Lower leg skin (tissue), 4 donors: ENCODE results near the gene C16orf78. TPM values are rescaled to one million over a fixed set of nuclear protein-coding genes. Genes with fewer than 3 reads are reported as not detected.

ENCODE experiments used
- DNase-seq, 2 donors: peaks; one replicate each; pipeline ENCODE4 v3.0.0-alpha.2; 2019; ENCODE audit warnings: low spot score in 2 of 2
- H3K4me3 ChIP-seq: fragments of 200-600 bp; sonication (generic); 2 replicates; pipeline ENCODE4 v1.5.1; 2017; ENCODE audit warnings: mild to moderate bottlenecking, low read depth; ENCODE audit not compliant: poor library complexity, severe bottlenecking
- POLR2A ChIP-seq, 2 donors: fragments of 450-650 bp; IDR thresholded peaks; one replicate each; pipeline ENCODE4 v1.6.1; 2016 to 2017; ENCODE audit warnings: antibody characterized with exemption in 2 of 2, mild to moderate bottlenecking in 1 of 2, moderate library complexity in 1 of 2
- WGBS, 2 donors: methylation state at CpG; one replicate each; pipeline ENCODE4 v1.1.5; 2018; 5-methylcytosine and 5-hydroxymethylcytosine counted together
- intact Hi-C: fragments of 100-400 bp; cut with DNase I; formaldehyde crosslinking; loops from one replicate; pipeline ENCODE4 v1.15.0; 2023; ENCODE audit warnings: low total_unique reads
- total RNA-seq, 4 donors: library from RNA; depleted of rRNA; stranded (reverse); fragments of >200 nt; gene quantifications; one replicate each; pipeline ENCODE4 v1.1.0, GENCODE V29; 2016
- TF ChIP-seq, protein P1 (sequence below), 3 donors: fragments of 450-650 bp; IDR thresholded peaks; one replicate each; pipeline ENCODE4 v1.5.1; 2016; ENCODE audit warnings: antibody characterized with exemption in 3 of 3, mild to moderate bottlenecking in 3 of 3, moderate library complexity in 2 of 3

Gene C16orf78
- total RNA-seq, 4 donors from 2014 or later, result not detected

DNA sequence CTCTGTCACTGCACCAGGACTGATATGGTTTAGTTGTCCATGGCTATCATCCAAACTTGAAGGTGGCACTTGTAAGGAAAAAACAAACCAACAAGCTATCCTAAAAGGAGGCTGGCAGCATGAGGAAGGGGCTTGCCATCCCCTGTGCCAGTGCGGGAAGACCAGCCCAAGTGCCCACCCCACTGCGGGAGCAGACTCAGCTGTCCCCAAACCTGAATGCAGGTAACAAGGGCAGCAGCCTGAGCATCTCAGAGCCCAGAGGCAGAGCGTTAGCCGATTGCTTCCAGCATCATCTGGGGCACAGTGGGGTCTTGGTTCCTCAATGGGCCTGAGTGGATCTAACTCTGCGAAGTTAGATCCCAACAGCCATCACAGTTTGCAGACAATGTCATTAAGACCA is 29.2 kb upstream of the C16orf78 start:
- WGBS, 2 donors, result 81 to 85% methylated on average over 5 of the region's 5 CpGs
- H3K4me3 ChIP-seq, result no peak overlapping the region
- no peak for TF ChIP-seq POLR2A (IDR thresholded peaks at IDR 0.05)
- TF ChIP-seq, protein P1, sequence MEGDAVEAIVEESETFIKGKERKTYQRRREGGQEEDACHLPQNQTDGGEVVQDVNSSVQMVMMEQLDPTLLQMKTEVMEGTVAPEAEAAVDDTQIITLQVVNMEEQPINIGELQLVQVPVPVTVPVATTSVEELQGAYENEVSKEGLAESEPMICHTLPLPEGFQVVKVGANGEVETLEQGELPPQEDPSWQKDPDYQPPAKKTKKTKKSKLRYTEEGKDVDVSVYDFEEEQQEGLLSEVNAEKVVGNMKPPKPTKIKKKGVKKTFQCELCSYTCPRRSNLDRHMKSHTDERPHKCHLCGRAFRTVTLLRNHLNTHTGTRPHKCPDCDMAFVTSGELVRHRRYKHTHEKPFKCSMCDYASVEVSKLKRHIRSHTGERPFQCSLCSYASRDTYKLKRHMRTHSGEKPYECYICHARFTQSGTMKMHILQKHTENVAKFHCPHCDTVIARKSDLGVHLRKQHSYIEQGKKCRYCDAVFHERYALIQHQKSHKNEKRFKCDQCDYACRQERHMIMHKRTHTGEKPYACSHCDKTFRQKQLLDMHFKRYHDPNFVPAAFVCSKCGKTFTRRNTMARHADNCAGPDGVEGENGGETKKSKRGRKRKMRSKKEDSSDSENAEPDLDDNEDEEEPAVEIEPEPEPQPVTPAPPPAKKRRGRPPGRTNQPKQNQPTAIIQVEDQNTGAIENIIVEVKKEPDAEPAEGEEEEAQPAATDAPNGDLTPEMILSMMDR (IDR thresholded peaks at IDR 0.05), result no peak
- peak in 1 of 2 donors; percentile 43 for DNase-seq
- intact Hi-C loops, result no loop called here

DNA sequence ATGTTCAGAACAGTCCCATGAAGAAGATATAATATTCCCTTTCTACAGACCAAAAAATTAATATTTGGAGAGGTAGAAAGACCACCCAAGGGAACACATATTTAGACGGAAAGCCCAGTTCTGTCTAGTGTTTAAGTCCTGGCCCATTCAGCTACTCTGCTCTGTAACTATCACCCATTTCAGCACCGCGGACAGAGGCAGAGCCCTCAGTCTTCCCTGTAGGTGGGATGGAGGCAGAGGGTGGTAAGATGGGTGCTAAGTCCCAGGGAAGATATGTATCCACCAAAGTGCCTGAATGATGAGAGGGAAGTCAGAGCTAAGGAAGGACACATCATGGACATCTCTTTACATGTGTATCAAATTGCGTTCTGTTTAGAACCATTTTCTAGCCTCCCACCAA is 27.8 kb upstream of the C16orf78 start:
- TF ChIP-seq, protein P1 (IDR thresholded peaks at IDR 0.05), result no peak
- no peak for TF ChIP-seq POLR2A (IDR thresholded peaks at IDR 0.05)
- peak in 1 of 2 donors; percentile 20 for DNase-seq
- H3K4me3 ChIP-seq, result no peak overlapping the region
- intact Hi-C loops, result loop anchor here (5.0 kb wide), 1 partner anchor 654 kb away; no protein-coding TSS in a partner anchor
- 25 to 35% methylated on average over 4 of the region's 4 CpGs for WGBS, 2 donors

DNA sequence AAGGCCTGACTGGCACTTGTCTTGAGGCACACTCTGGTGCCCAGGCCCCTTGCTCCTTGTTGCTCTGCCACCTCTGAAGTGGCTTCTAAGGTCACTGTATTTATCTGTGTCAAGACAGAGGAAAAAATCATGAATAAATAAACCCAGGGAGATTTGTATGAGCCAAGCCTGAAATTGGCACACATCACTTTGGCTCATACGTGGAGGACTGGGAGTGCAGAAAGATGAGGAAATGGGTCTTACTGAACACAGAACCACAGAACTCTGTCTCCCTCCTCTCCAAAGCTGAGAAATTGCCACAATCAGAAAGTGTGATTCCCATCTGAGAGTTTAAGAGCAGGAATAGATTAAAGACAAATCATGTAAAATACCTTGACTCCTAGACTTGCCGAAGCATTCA is 27.1 kb upstream of the C16orf78 start:
- no peak for TF ChIP-seq POLR2A (IDR thresholded peaks at IDR 0.05)
- TF ChIP-seq, protein P1 (IDR thresholded peaks at IDR 0.05), result no peak
- intact Hi-C loops, result loop anchor here (5.0 kb wide), 1 partner anchor 654 kb away; no protein-coding TSS in a partner anchor
- 52 to 53% methylated on average over 2 of the region's 2 CpGs for WGBS, 2 donors
- H3K4me3 ChIP-seq, result no peak overlapping the region
- DNase-seq, result peak in 1 of 2 donors; percentile 45

DNA sequence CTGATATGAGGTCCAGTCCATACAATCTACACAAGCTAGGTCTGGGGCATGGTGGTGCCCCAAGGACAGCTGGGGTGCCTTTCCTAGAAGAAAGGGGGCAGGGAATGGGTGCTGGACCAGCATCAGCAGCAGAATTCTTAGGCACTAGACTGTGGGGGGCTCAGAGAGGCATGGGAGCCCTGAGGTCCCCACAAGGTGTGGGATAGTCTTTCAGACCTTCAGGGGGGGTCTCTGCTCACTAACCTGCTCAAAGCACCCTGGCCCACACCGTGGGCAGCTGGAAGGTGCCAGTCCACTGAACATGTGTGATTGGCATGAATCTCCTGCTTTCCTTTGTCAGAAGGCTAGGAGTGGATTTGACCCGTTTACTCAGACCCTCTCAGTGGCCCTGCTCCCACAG is 26.1 kb upstream of the C16orf78 start:
- no peak overlapping the region for H3K4me3 ChIP-seq
- intact Hi-C loops, result loop anchor here (5.0 kb wide), 1 partner anchor 655 kb away; no protein-coding TSS in a partner anchor
- TF ChIP-seq POLR2A (IDR thresholded peaks at IDR 0.05), result no peak
- TF ChIP-seq, protein P1 (IDR thresholded peaks at IDR 0.05), result no peak
- WGBS, 2 donors, result 49 to 70% methylated on average over 2 of the region's 2 CpGs
- peak in 1 of 2 donors; percentile 70 for DNase-seq

DNA sequence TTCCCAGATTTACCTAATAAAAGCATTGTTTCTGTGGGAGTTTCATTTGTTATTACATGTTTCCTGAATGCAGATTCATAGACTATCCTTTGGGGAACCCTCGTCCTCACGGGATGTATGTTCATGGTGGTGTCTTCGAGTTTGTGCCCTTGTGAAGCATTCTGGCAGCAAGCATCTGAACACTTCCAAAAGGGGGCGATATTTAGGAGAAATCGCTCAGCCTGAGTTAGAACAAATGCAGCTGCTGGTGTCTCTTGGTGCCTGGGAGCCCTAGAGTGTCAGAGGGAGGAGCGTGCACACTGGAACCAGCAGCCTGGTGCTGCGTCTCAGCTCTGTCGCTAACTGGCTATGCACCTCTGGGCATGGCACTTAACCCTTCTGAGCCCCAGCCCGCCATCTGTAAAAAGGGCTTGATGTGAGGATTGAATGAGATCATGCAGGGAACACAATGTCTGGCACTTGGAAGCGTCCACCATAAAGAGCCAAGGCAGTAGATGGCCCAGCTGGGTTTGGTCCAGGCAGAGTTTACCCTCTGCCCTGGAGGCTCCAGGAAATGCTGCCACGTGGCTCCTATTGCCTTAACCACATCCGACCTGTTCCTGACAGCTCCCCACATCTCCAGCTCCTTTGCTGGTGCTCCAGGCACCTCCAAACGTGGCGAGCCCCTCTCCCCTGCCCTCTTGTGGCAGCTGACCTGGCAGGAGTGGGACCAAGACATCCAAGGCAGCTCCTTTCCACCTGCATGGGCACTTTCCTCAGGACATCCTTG is 25.0 kb upstream of the C16orf78 start:
- intact Hi-C loops, result loop anchor here (5.0 kb wide), 1 partner anchor 656 kb away; no protein-coding TSS in a partner anchor
- no peak overlapping the region for H3K4me3 ChIP-seq
- TF ChIP-seq POLR2A (IDR thresholded peaks at IDR 0.05), result no peak
- TF ChIP-seq, protein P1 (IDR thresholded peaks at IDR 0.05), result no peak
- peak in 1 of 2 donors; percentile 75 for DNase-seq
- WGBS, 2 donors, result 28 to 33% methylated on average over 14 of the region's 14 CpGs
